ENCODE results near the gene GATA1. TPM values are rescaled to one million over a fixed set of nuclear protein-coding genes. Genes with fewer than 3 reads are reported as not detected.

Gene GATA1
- total RNA-seq (2014; rRNA removed; shearing (Covaris generic)) = not detected in 2 replicates

GRCh38 chrX:48786341-48786800, at the start of gene GATA1:
Gene GATA1, plus strand, starts transcription at chrX:48786590. Its CDS starts 4,520 bp downstream, at chrX:48791110.
- no peak for DNase-seq (ENCODE audit: low read depth in 1 of 2, low spot score in 2 of 2)
- Histone ChIP-seq H3K4me1 (replicated peaks) (no peaks in the 10 kb centered on the region), H3K4me3 (no peak within 1 kb of the TSS), H3K9me3 (replicated peaks) (no peaks in the 10 kb centered on the region), H3K27me3 (replicated peaks) (no peaks in the 10 kb centered on the region), H3K27ac (no peak within 1 kb of the TSS), H3K36me3 (no peaks in the 10 kb centered on the region)

- H3K4me1 ChIP-seq (replicated peaks) = peaks cover 6% of the 10 kb centered on the region
- no peaks in the 10 kb centered on the region for H3K27me3 ChIP-seq (replicated peaks)
- H3K36me3 ChIP-seq = no peaks in the 10 kb centered on the region
- no peak for DNase-seq (ENCODE audit: low read depth in 1 of 2, low spot score in 2 of 2)
- H3K9me3 ChIP-seq (replicated peaks) = no peaks in the 10 kb centered on the region
- H3K4me3 ChIP-seq = peak overlapping the region; percentile 49
- H3K27ac ChIP-seq = no peak overlapping the region
Observed at GRCh38 chrX:48736878-48737212, 49.5 kb upstream of the GATA1 start.

- H3K9me3 ChIP-seq (replicated peaks) = no peaks in the 10 kb centered on the region
- DNase-seq (ENCODE audit: low read depth in 1 of 2, low spot score in 2 of 2) = peak; percentile 86 to 91
- peak overlapping the region; percentile 63 for H3K27ac ChIP-seq
- no peaks in the 10 kb centered on the region for H3K36me3 ChIP-seq
- H3K4me3 ChIP-seq = peak overlapping the region; percentile 49
- no peaks in the 10 kb centered on the region for H3K27me3 ChIP-seq (replicated peaks)
- H3K4me1 ChIP-seq (replicated peaks) = peaks cover 6% of the 10 kb centered on the region
Observed at GRCh38 chrX:48737213-48737938, 49.0 kb upstream of the GATA1 start.

- H3K9me3 ChIP-seq (replicated peaks) = no peaks in the 10 kb centered on the region
- H3K4me1 ChIP-seq (replicated peaks) = peaks cover 6% of the 10 kb centered on the region
- no peaks in the 10 kb centered on the region for H3K36me3 ChIP-seq
- no peak for DNase-seq (ENCODE audit: low read depth in 1 of 2, low spot score in 2 of 2)
- no peaks in the 10 kb centered on the region for H3K27me3 ChIP-seq (replicated peaks)
- H3K27ac ChIP-seq = peak overlapping the region; percentile 63
- peak overlapping the region; percentile 49 for H3K4me3 ChIP-seq
Observed at GRCh38 chrX:48737940-48738339, 48.5 kb upstream of the GATA1 start.

GRCh38 chrX:48741834-48742233, 44.6 kb upstream of the GATA1 start:
- H3K9me3 ChIP-seq (replicated peaks) = no peaks in the 10 kb centered on the region
- DNase-seq (ENCODE audit: low read depth in 1 of 2, low spot score in 2 of 2) = no peak
- no peak overlapping the region for H3K4me3 ChIP-seq
- no peak overlapping the region for H3K27ac ChIP-seq
- peaks cover under 1% of the 10 kb centered on the region for H3K4me1 ChIP-seq (replicated peaks)
- no peaks in the 10 kb centered on the region for H3K27me3 ChIP-seq (replicated peaks)
- H3K36me3 ChIP-seq = no peaks in the 10 kb centered on the region

GRCh38 chrX:48745222-48745621, 41.2 kb upstream of the GATA1 start:
- Histone ChIP-seq H3K36me3 (no peaks in the 10 kb centered on the region), H3K27me3 (replicated peaks) (no peaks in the 10 kb centered on the region), H3K4me3 (no peak overlapping the region), H3K9me3 (replicated peaks) (no peaks in the 10 kb centered on the region), H3K4me1 (replicated peaks) (no peaks in the 10 kb centered on the region), H3K27ac (no peak overlapping the region)
- DNase-seq (ENCODE audit: low read depth in 1 of 2, low spot score in 2 of 2) = no peak

- Histone ChIP-seq H3K36me3 (no peaks in the 10 kb centered on the region), H3K4me3 (no peak overlapping the region), H3K4me1 (replicated peaks) (no peaks in the 10 kb centered on the region), H3K27me3 (replicated peaks) (no peaks in the 10 kb centered on the region), H3K9me3 (replicated peaks) (no peaks in the 10 kb centered on the region), H3K27ac (no peak overlapping the region)
- no peak for DNase-seq (ENCODE audit: low read depth in 1 of 2, low spot score in 2 of 2)
Observed at GRCh38 chrX:48747415-48748016, 38.9 kb upstream of the GATA1 start.

GRCh38 chrX:48749182-48749581, 37.2 kb upstream of the GATA1 start:
- Histone ChIP-seq H3K27me3 (replicated peaks) (no peaks in the 10 kb centered on the region), H3K4me1 (replicated peaks) (no peaks in the 10 kb centered on the region), H3K36me3 (no peaks in the 10 kb centered on the region), H3K9me3 (replicated peaks) (no peaks in the 10 kb centered on the region), H3K4me3 (no peak overlapping the region), H3K27ac (no peak overlapping the region)
- no peak for DNase-seq (ENCODE audit: low read depth in 1 of 2, low spot score in 2 of 2)

GRCh38 chrX:48751343-48751742, 35.0 kb upstream of the GATA1 start:
- Histone ChIP-seq H3K4me3 (no peak overlapping the region), H3K36me3 (no peaks in the 10 kb centered on the region), H3K27ac (no peak overlapping the region), H3K27me3 (replicated peaks) (no peaks in the 10 kb centered on the region), H3K9me3 (replicated peaks) (no peaks in the 10 kb centered on the region), H3K4me1 (replicated peaks) (no peaks in the 10 kb centered on the region)
- DNase-seq (ENCODE audit: low read depth in 1 of 2, low spot score in 2 of 2) = no peak

GRCh38 chrX:48752498-48752897, 33.9 kb upstream of the GATA1 start:
- Histone ChIP-seq H3K4me3 (no peak overlapping the region), H3K36me3 (no peaks in the 10 kb centered on the region), H3K4me1 (replicated peaks) (no peaks in the 10 kb centered on the region), H3K27ac (no peak overlapping the region), H3K9me3 (replicated peaks) (no peaks in the 10 kb centered on the region), H3K27me3 (replicated peaks) (no peaks in the 10 kb centered on the region)
- DNase-seq (ENCODE audit: low read depth in 1 of 2, low spot score in 2 of 2) = no peak

- Histone ChIP-seq H3K4me3 (no peak overlapping the region), H3K9me3 (replicated peaks) (no peaks in the 10 kb centered on the region)
Observed at GRCh38 chrX:48753708-48754228, 32.6 kb upstream of the GATA1 start.

GRCh38 chrX:48754238-48754637, 32.2 kb upstream of the GATA1 start:
- no peaks in the 10 kb centered on the region for H3K4me1 ChIP-seq (replicated peaks)
- no peaks in the 10 kb centered on the region for H3K9me3 ChIP-seq (replicated peaks)
- no peak overlapping the region for H3K4me3 ChIP-seq
- no peaks in the 10 kb centered on the region for H3K36me3 ChIP-seq
- no peak overlapping the region for H3K27ac ChIP-seq
- no peaks in the 10 kb centered on the region for H3K27me3 ChIP-seq (replicated peaks)
- no peak for DNase-seq (ENCODE audit: low read depth in 1 of 2, low spot score in 2 of 2)

More at GRCh38 chrX:48753708-48754228, 32.6 kb upstream of the GATA1 start:
- no peaks in the 10 kb centered on the region for H3K27me3 ChIP-seq (replicated peaks)
- no peak overlapping the region for H3K27ac ChIP-seq
- DNase-seq (ENCODE audit: low read depth in 1 of 2, low spot score in 2 of 2) = no peak
- H3K36me3 ChIP-seq = no peaks in the 10 kb centered on the region
- no peaks in the 10 kb centered on the region for H3K4me1 ChIP-seq (replicated peaks)

- Histone ChIP-seq H3K36me3 (no peaks in the 10 kb centered on the region), H3K9me3 (replicated peaks) (no peaks in the 10 kb centered on the region), H3K4me3 (no peak within 1 kb of the TSS), H3K27ac (no peak within 1 kb of the TSS), H3K27me3 (replicated peaks) (no peaks in the 10 kb centered on the region), H3K4me1 (replicated peaks) (no peaks in the 10 kb centered on the region)
- no peak for DNase-seq (ENCODE audit: low read depth in 1 of 2, low spot score in 2 of 2)
Observed at GRCh38 chrX:48761674-48762471, 24.5 kb upstream of the GATA1 start, which contains the start of gene GLOD5. Gene GLOD5, plus strand, starts transcription at chrX:48761747. Its CDS starts 44 bp downstream, at chrX:48761791.

- no peaks in the 10 kb centered on the region for H3K4me1 ChIP-seq (replicated peaks)
Observed at GRCh38 chrX:48769230-48769629, 17.2 kb upstream of the GATA1 start.

More at GRCh38 chrX:48769230-48769629, 17.2 kb upstream of the GATA1 start:
- Histone ChIP-seq H3K27me3 (replicated peaks) (no peaks in the 10 kb centered on the region), H3K9me3 (replicated peaks) (no peaks in the 10 kb centered on the region), H3K36me3 (no peaks in the 10 kb centered on the region), H3K27ac (no peak overlapping the region), H3K4me3 (no peak overlapping the region)
- no peak for DNase-seq (ENCODE audit: low read depth in 1 of 2, low spot score in 2 of 2)
